Left ventricle myocardium inferior (tissue), 1 donor: ENCODE data around the gene SLC6A19. TPM values are rescaled to one million over a fixed set of nuclear protein-coding genes. Genes with fewer than 3 reads are reported as not detected.

Source experiments
- DNase-seq: peaks from one replicate; pipeline ENCODE4 v3.0.0-alpha.2; 2020
- H3K27ac ChIP-seq: fragments of 200-600 bp; replicated peaks from 2 replicates; pipeline ENCODE4 v1.8.0; 2021
- H3K27me3 ChIP-seq: fragments of 200-600 bp; 2 replicates; pipeline ENCODE4 v1.8.0; 2021; ENCODE audit warnings: low read depth
- H3K36me3 ChIP-seq: fragments of 200-600 bp; 2 replicates; pipeline ENCODE4 v1.8.0; 2021
- H3K4me1 ChIP-seq: fragments of 200-600 bp; 2 replicates; pipeline ENCODE4 v1.8.0; 2021
- H3K4me3 ChIP-seq: fragments of 200-600 bp; 2 replicates; pipeline ENCODE4 v1.8.0; 2021; ENCODE audit warnings: mild to moderate bottlenecking, moderate library complexity
- H3K9me3 ChIP-seq: fragments of 200-600 bp; replicated peaks from 2 replicates; pipeline ENCODE4 v1.8.0; 2021
- intact Hi-C: fragments of 100-400 bp; cut with micrococcal nuclease; formaldehyde crosslinking; loops from one replicate; pipeline ENCODE4 v1.11.0; 2022
- total RNA-seq: library from RNA; stranded (reverse); fragmentation: NEBNext Ultra II Directional; extraction: Animal tissue kit (Norgen Biotek cat#: 25700); gene quantifications from one replicate; pipeline ENCODE4 v1.2.1, GENCODE V29; 2021
- TF ChIP-seq, protein P1 (sequence below): fragments of 200-600 bp; IDR thresholded peaks from 2 replicates; pipeline ENCODE4 v1.8.0; 2021; ENCODE audit warnings: antibody characterized with exemption, mild to moderate bottlenecking, borderline replicate concordance
- donor health status: DM: no; HTN: yes; CAD: no; lungs with severe emphysema.

Gene SLC6A19
- total RNA-seq, 1 donor from 2014 or later: not detected

DNA sequence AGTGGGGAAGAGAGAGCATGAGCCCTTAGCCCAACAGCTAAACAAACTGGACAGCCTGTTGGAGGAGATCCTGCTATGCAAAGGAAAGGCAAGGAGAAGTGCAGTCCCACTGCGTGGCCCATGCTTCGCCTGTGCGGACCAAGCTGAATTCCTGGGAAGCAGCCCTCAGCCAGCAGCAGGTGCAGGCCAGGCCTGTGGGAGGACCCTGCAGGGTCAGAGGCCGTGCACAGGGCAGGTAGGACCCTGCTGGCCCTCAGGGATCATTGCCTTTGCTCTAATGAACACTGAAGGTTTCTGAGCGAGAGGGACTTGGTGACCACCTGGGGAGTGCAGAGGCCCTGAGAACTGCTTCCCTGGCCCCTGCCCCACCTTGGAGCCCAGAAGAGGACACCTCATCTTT is 6.0 kb upstream of the SLC6A19 start:
- no peak overlapping the region for H3K4me3 ChIP-seq
- DNase-seq: no peak
- intact Hi-C loops: no loop called here
- H3K9me3 ChIP-seq: no peaks in the 10 kb centered on the region
- H3K36me3 ChIP-seq: no peaks in the 10 kb centered on the region
- no peak overlapping the region for H3K27ac ChIP-seq
- H3K4me1 ChIP-seq: no peaks in the 10 kb centered on the region
- TF ChIP-seq, protein P1, sequence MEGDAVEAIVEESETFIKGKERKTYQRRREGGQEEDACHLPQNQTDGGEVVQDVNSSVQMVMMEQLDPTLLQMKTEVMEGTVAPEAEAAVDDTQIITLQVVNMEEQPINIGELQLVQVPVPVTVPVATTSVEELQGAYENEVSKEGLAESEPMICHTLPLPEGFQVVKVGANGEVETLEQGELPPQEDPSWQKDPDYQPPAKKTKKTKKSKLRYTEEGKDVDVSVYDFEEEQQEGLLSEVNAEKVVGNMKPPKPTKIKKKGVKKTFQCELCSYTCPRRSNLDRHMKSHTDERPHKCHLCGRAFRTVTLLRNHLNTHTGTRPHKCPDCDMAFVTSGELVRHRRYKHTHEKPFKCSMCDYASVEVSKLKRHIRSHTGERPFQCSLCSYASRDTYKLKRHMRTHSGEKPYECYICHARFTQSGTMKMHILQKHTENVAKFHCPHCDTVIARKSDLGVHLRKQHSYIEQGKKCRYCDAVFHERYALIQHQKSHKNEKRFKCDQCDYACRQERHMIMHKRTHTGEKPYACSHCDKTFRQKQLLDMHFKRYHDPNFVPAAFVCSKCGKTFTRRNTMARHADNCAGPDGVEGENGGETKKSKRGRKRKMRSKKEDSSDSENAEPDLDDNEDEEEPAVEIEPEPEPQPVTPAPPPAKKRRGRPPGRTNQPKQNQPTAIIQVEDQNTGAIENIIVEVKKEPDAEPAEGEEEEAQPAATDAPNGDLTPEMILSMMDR: no peak
- peaks cover 77% of the 10 kb centered on the region for H3K27me3 ChIP-seq

DNA sequence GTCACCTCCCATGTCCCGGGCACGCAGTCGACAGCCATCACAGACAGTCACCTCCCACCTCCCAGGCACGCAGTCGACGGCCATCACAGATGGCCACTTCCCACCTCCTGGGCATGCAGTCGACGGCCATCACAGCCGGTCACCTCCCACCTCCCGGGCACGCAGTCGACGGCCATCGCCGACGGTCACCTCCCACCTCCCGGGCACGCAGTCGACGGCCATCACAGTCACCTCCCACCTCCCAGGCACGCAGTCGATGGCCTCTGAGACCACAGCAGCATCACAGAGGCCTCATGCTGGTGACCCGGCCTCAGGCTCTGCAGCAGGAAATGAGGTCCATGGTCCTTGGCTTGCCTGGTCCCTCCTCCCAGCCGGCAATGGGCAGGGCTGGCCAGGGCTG is 5.5 kb upstream of the SLC6A19 start:
- intact Hi-C loops: no loop called here
- Histone ChIP-seq H3K4me3 (no peak overlapping the region), H3K36me3 (no peaks in the 10 kb centered on the region), H3K4me1 (no peaks in the 10 kb centered on the region), H3K9me3 (no peaks in the 10 kb centered on the region), H3K27ac (no peak overlapping the region), H3K27me3 (peaks cover 77% of the 10 kb centered on the region)
- DNase-seq: no peak
- TF ChIP-seq, protein P1: no peak

DNA sequence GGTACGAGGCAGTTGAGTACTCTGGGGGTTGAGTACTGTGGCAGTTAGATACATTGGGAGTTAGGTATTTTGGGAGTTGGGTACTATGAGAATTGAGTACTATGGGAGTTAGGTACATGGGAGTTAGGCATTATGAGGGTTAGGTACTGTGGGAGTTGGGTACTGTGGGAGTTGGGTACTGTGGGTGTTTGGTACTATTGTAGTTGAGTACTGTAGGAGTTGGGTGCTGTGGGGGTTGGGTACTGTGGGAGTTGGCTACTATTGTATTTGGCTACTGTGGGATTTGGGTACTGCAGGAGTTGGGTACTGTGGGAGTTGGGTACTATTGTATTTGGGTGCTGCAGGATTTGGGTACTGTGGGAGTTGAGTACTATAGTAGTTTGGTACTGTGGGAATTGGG is 4.8 kb upstream of the SLC6A19 start:
- peaks cover 82% of the 10 kb centered on the region for H3K27me3 ChIP-seq
- no peaks in the 10 kb centered on the region for H3K4me1 ChIP-seq
- H3K27ac ChIP-seq: no peak overlapping the region
- no peak overlapping the region for H3K4me3 ChIP-seq
- no peaks in the 10 kb centered on the region for H3K36me3 ChIP-seq
- DNase-seq: no peak
- intact Hi-C loops: no loop called here
- H3K9me3 ChIP-seq: no peaks in the 10 kb centered on the region
- TF ChIP-seq, protein P1: no peak

DNA sequence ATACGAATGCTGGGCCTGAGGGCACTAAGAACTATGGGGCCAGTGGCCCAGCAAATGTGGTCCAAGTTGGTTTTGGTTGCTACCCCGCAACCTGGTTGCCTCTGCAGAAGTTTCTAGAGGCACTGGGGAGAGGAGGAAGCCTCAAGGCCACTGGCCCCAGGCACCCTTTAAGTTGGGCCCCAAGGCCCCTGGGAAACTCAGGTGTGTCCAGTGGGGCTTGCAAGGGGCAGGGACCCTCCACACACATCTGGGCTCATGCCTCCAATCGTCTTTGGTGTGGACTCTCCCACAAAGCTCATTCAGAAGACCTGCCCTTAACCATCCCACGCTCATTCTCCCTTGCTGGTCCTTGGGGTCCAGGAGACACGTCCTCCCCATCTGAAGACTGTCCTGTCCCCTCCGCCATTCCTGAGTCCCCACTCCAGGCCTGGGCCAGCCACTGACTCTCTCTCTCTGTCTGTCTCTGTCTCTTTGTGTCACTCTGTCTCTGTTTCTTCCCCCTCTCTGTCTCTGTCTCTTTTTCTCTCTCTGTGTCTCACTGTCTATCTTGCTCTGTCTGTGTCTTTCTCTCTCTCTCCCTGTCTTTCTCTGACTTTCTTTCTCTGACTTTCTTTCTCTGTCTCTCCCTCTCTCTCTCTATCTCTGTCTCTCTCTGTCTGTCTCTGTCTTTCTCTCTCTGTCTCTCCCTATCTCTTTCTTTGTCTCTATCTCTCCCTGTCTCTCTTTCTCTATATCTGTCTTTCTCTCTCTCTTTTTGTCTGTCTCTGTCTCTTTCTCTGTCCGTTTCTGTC is 3.3 kb upstream of the SLC6A19 start:
- Histone ChIP-seq H3K9me3 (no peaks in the 10 kb centered on the region), H3K27ac (no peak overlapping the region), H3K4me1 (no peaks in the 10 kb centered on the region), H3K27me3 (peaks cover 94% of the 10 kb centered on the region), H3K4me3 (no peak overlapping the region), H3K36me3 (no peaks in the 10 kb centered on the region)
- no peak for DNase-seq
- TF ChIP-seq, protein P1: no peak
- intact Hi-C loops: no loop called here

DNA sequence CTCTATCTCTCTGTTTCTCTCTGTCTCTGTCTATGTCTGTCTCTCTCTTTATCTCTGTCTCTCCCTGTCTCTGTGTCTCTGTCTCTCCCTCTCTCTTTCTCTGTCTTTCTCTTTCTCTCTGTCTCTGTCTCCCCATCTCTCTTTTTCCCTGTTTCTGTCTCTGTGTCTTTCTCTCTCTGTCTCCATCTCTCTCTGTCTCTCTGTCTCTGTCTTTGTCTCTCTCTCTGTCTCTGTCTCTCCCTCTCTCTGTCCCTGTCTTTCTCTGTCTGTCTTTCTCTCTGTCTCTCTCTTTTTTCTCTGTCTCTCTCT is 2.1 kb upstream of the SLC6A19 start:
- TF ChIP-seq, protein P1: no peak
- Histone ChIP-seq H3K36me3 (no peaks in the 10 kb centered on the region), H3K27ac (no peak overlapping the region), H3K4me3 (no peak overlapping the region), H3K9me3 (no peaks in the 10 kb centered on the region), H3K27me3 (peaks cover 95% of the 10 kb centered on the region), H3K4me1 (peaks cover under 1% of the 10 kb centered on the region)
- no peak for DNase-seq
- intact Hi-C loops: no loop called here
